Tibial nerve (tissue), 3 donors: Measurements from ENCODE around the gene COA1.

Source experiments
- POLR2A ChIP-seq, 2 donors: fragments of 450-650 bp; IDR thresholded peaks; one replicate each; pipeline ENCODE4 v1.6.1; 2017; ENCODE audit warnings: antibody characterized with exemption in 2 of 2, mild to moderate bottlenecking in 2 of 2, moderate library complexity in 2 of 2
- TF ChIP-seq, protein P1 (sequence below), 5 experiments: fragments of 200-600 bp in 3 of 5; fragments of 450-650 bp in 2 of 5; sonication (generic) in 3 of 5; IDR thresholded peaks; one replicate each; pipeline ENCODE4 v1.5.1; 2016 to 2019; ENCODE audit warnings: antibody characterized with exemption in 5 of 5, mild to moderate bottlenecking in 3 of 5, moderate library complexity in 2 of 5

DNA sequence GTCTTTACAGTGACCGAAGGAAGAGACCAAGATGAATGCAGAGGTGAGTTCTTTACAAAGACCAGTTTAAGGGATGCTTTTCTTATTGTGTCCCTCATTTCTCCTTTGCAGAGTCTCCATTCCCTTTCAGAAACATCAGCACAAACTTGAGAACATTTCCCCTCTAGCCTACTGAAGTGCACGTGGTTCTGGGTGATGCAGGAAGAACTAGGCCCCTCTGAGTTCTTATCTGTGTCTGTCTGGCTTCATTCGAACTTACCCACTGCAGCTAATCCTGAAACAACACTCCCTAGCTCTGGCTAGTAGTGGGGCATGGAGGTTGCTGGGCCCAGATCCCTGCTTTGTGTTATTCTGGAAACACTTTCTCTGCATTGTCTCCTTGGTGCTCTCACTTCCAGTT, 41.8 kb upstream of the COA1 start:
- TF ChIP-seq, protein P1, sequence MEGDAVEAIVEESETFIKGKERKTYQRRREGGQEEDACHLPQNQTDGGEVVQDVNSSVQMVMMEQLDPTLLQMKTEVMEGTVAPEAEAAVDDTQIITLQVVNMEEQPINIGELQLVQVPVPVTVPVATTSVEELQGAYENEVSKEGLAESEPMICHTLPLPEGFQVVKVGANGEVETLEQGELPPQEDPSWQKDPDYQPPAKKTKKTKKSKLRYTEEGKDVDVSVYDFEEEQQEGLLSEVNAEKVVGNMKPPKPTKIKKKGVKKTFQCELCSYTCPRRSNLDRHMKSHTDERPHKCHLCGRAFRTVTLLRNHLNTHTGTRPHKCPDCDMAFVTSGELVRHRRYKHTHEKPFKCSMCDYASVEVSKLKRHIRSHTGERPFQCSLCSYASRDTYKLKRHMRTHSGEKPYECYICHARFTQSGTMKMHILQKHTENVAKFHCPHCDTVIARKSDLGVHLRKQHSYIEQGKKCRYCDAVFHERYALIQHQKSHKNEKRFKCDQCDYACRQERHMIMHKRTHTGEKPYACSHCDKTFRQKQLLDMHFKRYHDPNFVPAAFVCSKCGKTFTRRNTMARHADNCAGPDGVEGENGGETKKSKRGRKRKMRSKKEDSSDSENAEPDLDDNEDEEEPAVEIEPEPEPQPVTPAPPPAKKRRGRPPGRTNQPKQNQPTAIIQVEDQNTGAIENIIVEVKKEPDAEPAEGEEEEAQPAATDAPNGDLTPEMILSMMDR (IDR thresholded peaks at IDR 0.05): no peak
- no peak for TF ChIP-seq POLR2A (IDR thresholded peaks at IDR 0.05)
